GM12891 (cell line): Measurements from ENCODE around the gene ZNF791. TPM values are rescaled to one million over a fixed set of nuclear protein-coding genes. Genes with fewer than 3 reads are reported as not detected.
A peak's percentile ranks its signal among the peaks of the same experiment; 100 is the strongest.
"Not testable (repeated sequence)": the region's sequence is repeated elsewhere in the genome, so short reads cannot be mapped to it uniquely, and the experiment has no call there.

Source experiments
- DNase-seq: peaks from one replicate; pipeline ENCODE4 v3.0.0; 2011; ENCODE audit warnings: low spot score; ENCODE audit not compliant: insufficient read length
- FAIRE-seq: peaks from 2 replicates; lab custom pipeline; 2011; peaks lifted over from hg19 to GRCh38; lab: Jason Lieb, UNC
- PAX5 ChIP-seq: IDR thresholded peaks from 2 replicates; pipeline ENCODE4 v1.6.1; 2011; ENCODE audit warnings: low read length, moderate library complexity, mild to moderate bottlenecking; ENCODE audit not compliant: insufficient read depth, severe bottlenecking
- POLR2A ChIP-seq: IDR thresholded peaks from 2 replicates; pipeline ENCODE4 v1.6.1; 2011; ENCODE audit warnings: low read depth, low read length, control low read depth
- POLR2AphosphoS5 ChIP-seq: IDR thresholded peaks from 2 replicates; pipeline ENCODE4 v1.6.1; 2011; ENCODE audit warnings: low read depth, low read length, control low read depth
- POU2F2 ChIP-seq: IDR thresholded peaks from 2 replicates; pipeline ENCODE4 v1.6.1; 2011; ENCODE audit warnings: low read depth, mild to moderate bottlenecking, control low read depth, low read length, moderate library complexity
- SPI1 ChIP-seq: IDR thresholded peaks from 2 replicates; pipeline ENCODE4 v1.6.1; 2011; ENCODE audit warnings: low read depth, low read length, control low read depth
- TAF1 ChIP-seq: IDR thresholded peaks from 2 replicates; pipeline ENCODE4 v1.6.1; 2011; ENCODE audit warnings: low read depth, low read length, control low read depth
- polyA plus RNA-seq: library from polyadenylated mRNA; unstranded; fragments of >200 nt; gene quantifications from one replicate; pipeline ENCODE4 v1.2.1, GENCODE V29; 2012; ENCODE audit warnings: low read depth, missing spikeins, inconsistent platforms; ENCODE audit not compliant: missing spikeins

ZNF791 gene
- polyA plus RNA-seq, result 8.2 TPM

DNA sequence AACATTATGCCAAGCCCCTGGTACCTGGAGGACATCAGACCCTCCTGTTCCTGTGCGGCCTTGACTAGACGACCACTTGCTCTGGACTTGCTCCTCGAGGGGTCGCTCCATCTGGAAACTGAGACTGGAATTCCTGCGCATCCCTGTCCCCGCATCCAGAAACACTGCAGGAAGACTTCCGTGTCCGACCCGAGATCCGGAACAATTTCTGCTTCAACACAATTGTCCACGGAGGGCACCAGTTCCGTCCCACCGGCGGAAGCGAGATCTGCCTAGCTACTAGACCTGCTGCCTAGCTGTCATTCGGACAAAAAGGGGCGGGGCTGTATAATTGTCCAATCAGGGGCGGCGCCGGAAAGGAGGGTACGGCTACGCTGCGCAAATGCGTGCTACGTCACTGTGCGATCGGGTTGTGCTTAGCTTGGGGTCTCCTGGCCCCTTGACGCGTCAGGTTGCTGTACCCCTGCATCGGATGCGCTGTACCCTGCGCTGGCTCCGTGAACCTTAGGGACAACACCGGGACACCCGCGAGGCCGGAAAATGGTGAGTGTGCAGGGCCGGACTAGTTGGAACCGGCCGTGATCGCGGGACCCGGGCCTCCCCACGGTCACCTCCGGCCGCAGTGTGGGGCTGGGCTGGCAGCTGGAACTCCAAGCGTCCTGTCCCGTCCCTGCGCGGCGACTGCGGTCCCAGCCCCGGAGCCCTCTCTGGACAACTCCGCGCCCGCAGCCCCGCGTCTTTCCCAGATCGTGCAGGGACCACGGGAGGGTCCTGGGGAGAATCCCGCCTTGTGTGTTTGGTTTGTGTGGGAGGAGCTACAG lies at the start of gene ZNF791, which contains the start of gene ZNF490:
Gene ZNF791 (plus strand): TSS at position 381 of the 821 bp plus-strand sequence. CDS start 160 bp downstream, at position 541.
Gene ZNF490 (minus strand): TSS at position 274 of the 821 bp plus-strand sequence. CDS start 133 bp downstream, at position 141.
- TF ChIP-seq POLR2A (peak; percentile 95), POU2F2 (peak; percentile 74; the same call in 1 of the 2 replicates), SPI1 (peak; percentile 52), POLR2AphosphoS5 (peak; percentile 88), TAF1 (peak; percentile 73), PAX5 (no peak)
- DNase-seq (peak; percentile 86), FAIRE-seq (peak; percentile 99)

DNA sequence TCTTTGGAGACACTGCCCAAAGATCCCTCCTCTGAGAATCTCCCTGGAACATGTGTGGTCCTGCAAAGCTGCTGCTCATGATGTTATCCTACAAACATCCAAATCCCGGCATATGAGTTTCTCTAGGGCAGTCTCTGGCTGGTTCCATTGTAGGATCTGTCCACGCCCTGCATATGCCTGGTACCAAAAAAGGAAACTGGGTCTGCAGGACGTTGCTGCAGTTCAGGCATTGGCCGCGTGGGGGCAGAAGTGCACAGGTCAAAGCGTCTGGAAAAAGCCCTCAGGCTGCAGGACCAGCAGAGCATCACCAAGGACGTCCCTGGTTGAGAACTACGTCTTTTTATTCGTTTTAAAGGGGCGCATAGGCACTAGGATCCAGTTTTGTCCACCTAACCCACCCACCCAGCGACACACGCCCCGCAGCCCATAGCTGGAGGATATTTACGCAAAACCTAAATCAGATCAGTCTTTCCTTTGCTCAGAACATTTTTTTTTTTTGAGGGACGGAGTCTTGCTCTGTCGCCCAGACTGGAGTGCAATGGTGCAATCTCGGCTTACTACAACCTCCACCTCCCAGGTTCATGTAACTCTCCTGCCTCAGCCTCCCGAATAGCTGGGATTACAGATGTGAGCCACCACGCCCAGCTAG lies 46.6 kb upstream of the ZNF791 start:
- peak; percentile 96 for FAIRE-seq
- TF ChIP-seq TAF1 (no peak), SPI1 (no peak), PAX5 (no peak), POLR2AphosphoS5 (no peak), POLR2A (no peak), POU2F2 (no peak)
- DNase-seq, result peak; percentile 87

GRCh38 chr19:12566380-12566779 lies 44.3 kb upstream of the ZNF791 start:
- not testable (repeated sequence) for FAIRE-seq, DNase-seq

- DNase-seq, result no peak
- no peak for FAIRE-seq
- TF ChIP-seq POLR2AphosphoS5 (no peak), POU2F2 (no peak), SPI1 (no peak), POLR2A (no peak), PAX5 (no peak), TAF1 (no peak)
These were observed 42.8 kb upstream of the ZNF791 start for GRCh38 chr19:12567951-12568350.

GRCh38 chr19:12574036-12574435 lies 36.7 kb upstream of the ZNF791 start:
- DNase-seq (no peak), FAIRE-seq (peak; percentile 91)
- TF ChIP-seq POU2F2 (no peak), POLR2A (no peak), POLR2AphosphoS5 (no peak), PAX5 (no peak), TAF1 (no peak), SPI1 (peak; percentile 81)

DNA sequence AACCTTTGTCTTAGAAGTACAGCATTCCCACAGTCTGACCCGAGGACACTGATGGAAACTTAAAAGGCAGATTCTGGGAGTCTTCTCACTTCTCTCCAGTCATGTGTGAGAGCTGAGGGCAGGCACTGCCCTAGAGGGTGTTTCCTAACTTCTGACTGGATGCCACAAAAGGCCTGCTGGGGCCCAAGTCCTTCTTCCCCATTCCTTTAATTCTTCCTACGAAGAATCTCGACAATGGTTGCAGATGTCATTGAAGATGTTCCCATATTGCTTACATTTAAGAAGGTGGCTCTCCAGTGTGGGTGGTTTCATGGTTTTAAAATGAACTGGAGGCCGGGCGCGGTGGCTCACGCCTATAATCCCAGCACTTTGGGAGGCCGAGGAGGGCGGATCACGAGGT lies 32.1 kb upstream of the ZNF791 start:
- FAIRE-seq, result no peak
- DNase-seq, result no peak

GRCh38 chr19:12580180-12580694 lies 30.5 kb upstream of the ZNF791 start:
- no peak for DNase-seq
- TF ChIP-seq POLR2AphosphoS5 (no peak), POLR2A (no peak), TAF1 (no peak), POU2F2 (no peak), PAX5 (no peak), SPI1 (no peak)
- FAIRE-seq, result no peak

More for the DNA sequence above, 32.1 kb upstream of the ZNF791 start:
- TF ChIP-seq POLR2AphosphoS5 (no peak), PAX5 (no peak), TAF1 (no peak), POU2F2 (no peak), POLR2A (no peak), SPI1 (no peak)

DNA sequence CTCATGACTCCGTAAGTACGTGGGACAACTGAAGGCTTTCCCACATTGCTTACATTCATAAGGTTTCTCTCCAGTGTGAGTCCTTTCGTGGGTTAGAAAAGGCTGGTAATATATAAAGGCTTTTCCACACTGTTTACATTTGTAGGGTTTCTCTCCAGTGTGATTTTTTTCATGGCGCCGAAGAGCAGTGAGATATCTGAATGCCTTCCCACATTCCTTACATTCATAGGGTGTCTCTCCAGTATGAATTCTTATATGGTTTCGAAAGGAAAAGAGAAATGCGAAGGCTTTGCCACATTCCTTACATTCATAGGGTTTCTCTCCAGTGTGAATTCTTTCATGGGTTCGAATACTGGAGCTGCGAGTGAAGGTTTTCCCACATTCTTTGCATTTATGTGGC lies 29.6 kb upstream of the ZNF791 start:
- TF ChIP-seq POU2F2 (no peak), TAF1 (no peak), POLR2A (no peak), PAX5 (no peak), POLR2AphosphoS5 (no peak), SPI1 (no peak)
- FAIRE-seq, result no peak
- no peak for DNase-seq

DNA sequence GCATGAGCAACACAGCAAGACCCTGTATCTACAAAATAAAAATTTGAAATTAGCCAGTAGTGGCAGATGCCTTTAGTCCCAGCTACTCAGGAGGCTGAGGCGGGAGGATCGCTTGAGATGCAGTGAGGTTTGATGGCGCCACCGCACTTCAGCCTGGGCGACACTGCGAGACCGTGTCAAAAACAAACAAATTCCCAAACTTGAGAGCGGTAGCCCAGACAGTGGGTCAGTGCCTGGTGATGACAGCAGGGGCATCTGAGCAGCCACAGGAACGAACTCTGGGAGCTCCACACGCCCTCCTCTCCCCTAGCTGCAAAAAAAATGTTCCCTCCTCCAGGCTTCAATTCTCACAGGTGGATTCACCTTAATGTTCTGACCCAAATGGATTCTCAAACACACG lies 14.2 kb upstream of the ZNF791 start:
- no peak for FAIRE-seq
- TF ChIP-seq POLR2A (no peak), POU2F2 (no peak), SPI1 (no peak), PAX5 (no peak), TAF1 (no peak), POLR2AphosphoS5 (no peak)

More for the DNA sequence above, 14.2 kb upstream of the ZNF791 start:
- DNase-seq, result no peak
